ENCODE data around the gene RGPD5.
"Not testable (repeated sequence)": the region's sequence is repeated elsewhere in the genome, so short reads cannot be mapped to it uniquely, and the experiment has no call there.

- TF ChIP-seq, protein P1, sequence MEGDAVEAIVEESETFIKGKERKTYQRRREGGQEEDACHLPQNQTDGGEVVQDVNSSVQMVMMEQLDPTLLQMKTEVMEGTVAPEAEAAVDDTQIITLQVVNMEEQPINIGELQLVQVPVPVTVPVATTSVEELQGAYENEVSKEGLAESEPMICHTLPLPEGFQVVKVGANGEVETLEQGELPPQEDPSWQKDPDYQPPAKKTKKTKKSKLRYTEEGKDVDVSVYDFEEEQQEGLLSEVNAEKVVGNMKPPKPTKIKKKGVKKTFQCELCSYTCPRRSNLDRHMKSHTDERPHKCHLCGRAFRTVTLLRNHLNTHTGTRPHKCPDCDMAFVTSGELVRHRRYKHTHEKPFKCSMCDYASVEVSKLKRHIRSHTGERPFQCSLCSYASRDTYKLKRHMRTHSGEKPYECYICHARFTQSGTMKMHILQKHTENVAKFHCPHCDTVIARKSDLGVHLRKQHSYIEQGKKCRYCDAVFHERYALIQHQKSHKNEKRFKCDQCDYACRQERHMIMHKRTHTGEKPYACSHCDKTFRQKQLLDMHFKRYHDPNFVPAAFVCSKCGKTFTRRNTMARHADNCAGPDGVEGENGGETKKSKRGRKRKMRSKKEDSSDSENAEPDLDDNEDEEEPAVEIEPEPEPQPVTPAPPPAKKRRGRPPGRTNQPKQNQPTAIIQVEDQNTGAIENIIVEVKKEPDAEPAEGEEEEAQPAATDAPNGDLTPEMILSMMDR (IDR thresholded peaks at IDR 0.05): not testable (repeated sequence)
- not testable (repeated sequence) for TF ChIP-seq POLR2A, POLR2AphosphoS5 (IDR thresholded peaks at IDR 0.05)
These were observed 33.7 kb upstream of the RGPD5 start for GRCh38 chr2:109760265-109761042.

All from gastroesophageal sphincter (tissue), 3 donors.